HG02798 (cell line): ENCODE data around the gene USP12.

Source experiments
- ATAC-seq: cut with Tn5 transposase; IDR thresholded peaks from one replicate; pipeline ENCODE4 v1.9.1; 2021; ENCODE audit warnings: mild to moderate bottlenecking; ENCODE audit not compliant: unreplicated experiment, poor library complexity

Gene USP12

GRCh38 chr13:27188239-27188638, 16.6 kb upstream of the USP12 start:
- no peak for ATAC-seq

DNA sequence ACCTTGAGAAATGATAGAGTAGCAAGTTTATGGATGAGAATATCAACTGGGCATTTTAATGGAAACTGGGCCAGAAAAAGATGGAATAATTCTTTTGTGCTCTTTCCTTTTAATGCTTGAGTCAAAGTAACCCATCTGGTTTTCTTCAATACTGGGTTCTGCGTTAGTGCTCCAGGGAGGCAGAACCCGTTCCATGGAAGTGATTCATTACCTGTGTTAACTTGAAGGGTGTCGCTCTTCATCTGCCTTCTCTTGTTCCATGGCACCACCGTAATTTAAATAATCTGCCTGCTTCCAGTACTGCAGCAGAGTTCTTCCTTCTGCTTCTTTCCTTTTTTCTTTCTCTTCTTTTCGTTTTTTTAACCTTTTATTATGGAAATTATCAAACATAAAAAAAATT, 14.7 kb upstream of the USP12 start:
- no peak for ATAC-seq

DNA sequence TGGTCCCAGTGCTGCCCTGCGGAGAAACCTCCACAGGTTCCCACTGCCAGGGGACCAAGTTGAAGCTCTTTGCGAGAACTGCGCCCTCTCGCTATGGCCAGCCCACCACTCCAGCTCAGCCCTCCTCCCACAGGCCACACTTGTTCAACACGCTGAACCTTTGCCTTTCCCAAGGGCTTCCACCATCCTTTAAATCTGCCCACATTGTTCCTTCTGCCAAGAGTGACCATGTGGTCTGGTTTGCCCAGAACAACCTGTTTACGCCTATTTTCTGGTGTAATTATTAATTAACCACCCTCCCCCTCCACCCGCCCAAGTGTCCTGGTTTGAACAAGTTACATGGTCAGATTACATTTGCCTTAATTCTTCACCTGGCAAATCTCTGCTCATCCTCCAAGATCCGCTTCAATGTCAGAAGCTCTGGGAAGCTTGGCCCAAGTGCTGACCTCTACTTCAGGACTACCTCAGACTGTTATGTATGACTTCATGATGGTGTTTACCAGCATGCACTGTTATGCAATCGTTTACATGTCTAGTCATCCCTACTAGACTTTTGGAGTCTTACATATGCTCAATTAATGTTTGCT, 12.0 kb upstream of the USP12 start:
- ATAC-seq: no peak

DNA sequence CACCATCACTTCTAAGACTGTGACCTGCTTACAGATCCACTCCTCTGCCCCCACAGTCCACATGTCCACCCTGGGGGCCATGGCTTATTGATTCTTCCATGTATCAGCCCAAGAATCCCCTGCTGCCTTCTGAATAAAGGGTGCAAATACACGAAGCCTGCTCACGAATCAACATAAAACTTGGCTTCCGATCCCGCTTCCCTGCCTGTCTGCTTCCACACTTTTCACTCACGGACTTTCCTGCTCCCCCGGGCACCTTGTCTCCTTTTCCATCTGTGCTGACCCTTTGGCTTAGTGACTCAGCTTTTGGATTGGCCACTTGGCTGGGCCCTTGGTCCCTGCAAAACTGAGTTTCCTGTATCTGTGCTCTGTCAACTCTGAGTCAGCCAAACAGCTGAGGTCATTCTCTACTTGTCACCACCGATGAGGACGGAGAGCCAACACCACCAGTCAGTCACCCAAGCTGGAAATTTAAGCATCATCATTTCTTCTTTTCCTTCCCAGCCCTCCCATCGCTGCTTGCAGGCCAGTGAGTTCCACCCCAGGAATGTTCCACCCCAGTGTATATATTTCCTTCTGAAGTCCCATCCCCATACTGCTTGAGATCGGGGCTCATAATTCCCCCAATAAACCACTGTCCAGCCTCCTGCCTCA, 11.4 kb upstream of the USP12 start:
- no peak for ATAC-seq

GRCh38 chr13:27182054-27182453, 10.4 kb upstream of the USP12 start:
- ATAC-seq: no peak

DNA sequence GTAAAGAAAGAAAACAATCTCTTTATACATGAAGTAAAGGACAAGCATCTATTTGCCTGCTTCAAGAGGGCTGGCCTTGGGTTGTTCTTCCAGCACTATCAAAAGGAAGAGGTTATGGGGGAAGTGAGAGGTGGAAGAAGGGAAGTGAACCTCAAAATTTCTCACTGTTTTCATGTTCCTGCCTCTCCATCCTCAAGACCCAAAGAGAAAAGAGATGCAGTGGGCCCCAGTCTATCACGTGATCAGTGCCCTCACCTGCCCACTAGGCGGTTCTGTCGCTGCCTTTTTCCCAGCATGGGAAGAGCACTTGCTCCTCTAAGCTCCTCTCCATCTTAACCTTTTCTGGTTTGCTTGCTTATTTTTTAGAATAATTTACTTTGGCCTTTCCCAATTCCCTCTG, 6.2 kb upstream of the USP12 start:
- ATAC-seq: no peak

- ATAC-seq: no peak
Observed at GRCh38 chr13:27176470-27177410, 5.1 kb upstream of the USP12 start.

GRCh38 chr13:27174766-27175455, 3.3 kb upstream of the USP12 start:
- ATAC-seq: no peak

- no peak for ATAC-seq
Observed at GRCh38 chr13:27172495-27172842, 858 bp upstream of the USP12 start.

- peak; percentile 84 for ATAC-seq
Observed at GRCh38 chr13:27171827-27172494, 350 bp upstream of the USP12 start.

- peak; percentile 2 for ATAC-seq
Observed at GRCh38 chr13:27170516-27171243, 931 bp downstream of the USP12 start.

- ATAC-seq: no peak
Observed at GRCh38 chr13:27170221-27170515, 1.4 kb downstream of the USP12 start.

GRCh38 chr13:27168906-27169657, 2.5 kb downstream of the USP12 start:
- no peak for ATAC-seq

DNA sequence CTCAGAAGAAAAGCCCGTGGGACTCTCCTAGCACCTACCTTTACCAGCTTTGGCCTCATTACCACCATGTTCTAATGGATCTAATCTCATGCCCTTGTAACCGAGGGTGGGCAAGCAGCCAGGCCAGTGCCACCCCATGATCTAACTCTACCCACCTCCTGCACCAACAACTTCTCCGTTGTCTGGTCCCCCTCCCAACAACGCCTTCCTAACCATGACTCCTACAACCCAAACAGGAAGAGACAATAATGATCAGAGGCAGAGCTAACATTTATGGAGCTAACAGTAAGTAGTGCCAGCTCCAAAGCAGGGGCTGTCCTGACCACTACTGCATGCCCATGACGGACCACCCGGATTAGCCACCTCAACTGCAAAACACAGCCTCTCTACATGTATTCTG, 3.5 kb downstream of the USP12 start:
- no peak for ATAC-seq

GRCh38 chr13:27166313-27166712, 5.3 kb downstream of the USP12 start:
- ATAC-seq: no peak

- no peak for ATAC-seq
Observed at GRCh38 chr13:27161980-27162379, 9.6 kb downstream of the USP12 start.

DNA sequence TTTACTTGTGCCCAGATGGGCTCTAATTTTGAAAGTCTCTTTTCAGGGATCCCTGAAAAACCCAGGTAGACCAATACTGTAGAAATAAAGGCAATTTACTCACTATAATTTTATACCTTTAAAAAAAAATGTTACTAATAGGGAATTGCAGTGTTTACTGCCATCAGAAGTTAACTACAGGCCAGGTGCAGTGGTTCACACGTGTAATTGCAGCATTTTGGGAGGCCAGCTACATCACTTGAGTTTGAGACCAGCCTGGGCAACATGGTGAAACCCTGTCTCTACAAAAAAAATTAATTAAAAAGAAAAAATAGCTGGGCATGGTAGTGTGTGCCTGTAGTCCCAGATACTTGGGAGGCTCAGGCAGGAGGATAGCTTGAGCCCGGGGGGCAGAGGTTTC, 10.2 kb downstream of the USP12 start:
- ATAC-seq: no peak

GRCh38 chr13:27160657-27161295, 10.8 kb downstream of the USP12 start:
- ATAC-seq: no peak
